GM18861 (cell line): ENCODE results near the gene RIGI.
"Not testable (repeated sequence)": the region's sequence is repeated elsewhere in the genome, so short reads cannot be mapped to it uniquely, and the experiment has no call there.

ENCODE experiments used
- ATAC-seq: cut with Tn5 transposase; IDR thresholded peaks from one replicate; pipeline ENCODE4 v1.9.1; 2021; ENCODE audit not compliant: unreplicated experiment

The RIGI gene

DNA sequence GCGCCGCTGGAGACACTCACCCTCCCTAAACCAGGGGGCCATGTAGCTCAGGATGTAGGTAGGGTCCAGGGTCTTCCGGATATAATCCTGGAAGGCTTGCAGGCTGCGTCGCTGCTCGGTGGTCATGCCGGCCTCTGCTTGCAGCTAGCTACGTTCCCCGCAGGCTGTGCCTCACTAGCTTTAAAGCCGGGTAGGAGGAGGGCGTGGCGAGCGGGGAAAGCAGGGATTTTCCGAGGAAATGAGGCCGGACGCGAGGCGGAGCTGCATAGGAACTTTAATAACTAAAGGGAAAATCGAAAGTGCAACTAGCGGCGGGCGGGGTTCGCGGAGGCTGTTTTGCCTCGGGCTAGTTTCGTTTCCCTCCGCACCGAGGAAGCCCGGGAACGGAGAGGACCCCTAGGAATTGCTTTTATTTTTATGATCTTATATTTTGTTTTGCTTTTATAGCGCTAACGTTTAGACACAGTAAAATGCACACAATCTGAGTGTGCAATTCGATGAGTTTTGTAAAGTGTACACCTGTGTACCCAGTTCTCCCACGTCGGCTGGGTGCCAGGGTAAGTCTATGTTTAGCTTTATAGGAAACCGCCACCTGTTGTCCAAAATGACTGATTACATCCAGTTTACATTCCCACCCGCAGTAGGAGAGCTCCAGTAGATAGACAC is at the start of gene RIGI:
Gene RIGI (minus strand): TSS at position 156 of the 666 bp plus-strand sequence. CDS start 30 bp downstream, at position 126.
- ATAC-seq: peak; percentile 58

DNA sequence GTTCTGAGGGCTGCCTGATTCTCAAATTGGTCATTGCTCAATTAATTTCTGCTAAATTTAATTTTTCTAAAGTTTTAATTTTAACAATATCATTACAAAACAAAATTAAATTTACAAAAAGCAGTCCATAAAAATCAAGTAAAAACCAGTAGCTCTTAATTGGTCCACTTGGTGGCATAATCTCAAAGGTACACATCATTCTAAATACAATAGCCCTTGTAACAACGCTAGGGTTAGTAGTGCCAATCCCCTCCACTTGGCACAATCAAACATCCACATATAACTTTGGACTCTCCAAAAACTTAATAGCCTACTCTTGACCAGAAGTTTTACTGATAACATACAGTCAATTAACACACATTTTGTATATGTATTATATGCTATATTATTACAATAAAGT is 48.9 kb upstream of the RIGI start:
- ATAC-seq: no peak

DNA sequence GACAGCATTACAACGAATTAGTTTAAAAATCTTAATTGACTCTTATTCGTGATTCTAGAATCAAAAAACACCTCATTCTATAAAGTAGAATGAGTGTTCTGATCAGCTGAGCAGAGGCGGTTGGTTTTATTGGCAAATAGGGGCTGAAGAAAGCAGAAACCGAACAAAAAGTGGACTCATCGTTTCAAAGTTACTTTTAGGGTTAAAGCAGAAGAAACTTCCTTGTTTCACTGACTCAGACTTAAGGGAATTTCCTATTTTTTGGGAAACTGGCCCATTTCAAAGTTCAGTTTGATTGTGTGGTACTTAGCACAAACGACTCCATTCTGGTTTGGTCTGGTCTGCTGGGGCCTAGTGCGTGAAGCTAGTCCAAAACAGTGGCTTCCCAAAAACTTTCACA is 47.8 kb upstream of the RIGI start:
- no peak for ATAC-seq

DNA sequence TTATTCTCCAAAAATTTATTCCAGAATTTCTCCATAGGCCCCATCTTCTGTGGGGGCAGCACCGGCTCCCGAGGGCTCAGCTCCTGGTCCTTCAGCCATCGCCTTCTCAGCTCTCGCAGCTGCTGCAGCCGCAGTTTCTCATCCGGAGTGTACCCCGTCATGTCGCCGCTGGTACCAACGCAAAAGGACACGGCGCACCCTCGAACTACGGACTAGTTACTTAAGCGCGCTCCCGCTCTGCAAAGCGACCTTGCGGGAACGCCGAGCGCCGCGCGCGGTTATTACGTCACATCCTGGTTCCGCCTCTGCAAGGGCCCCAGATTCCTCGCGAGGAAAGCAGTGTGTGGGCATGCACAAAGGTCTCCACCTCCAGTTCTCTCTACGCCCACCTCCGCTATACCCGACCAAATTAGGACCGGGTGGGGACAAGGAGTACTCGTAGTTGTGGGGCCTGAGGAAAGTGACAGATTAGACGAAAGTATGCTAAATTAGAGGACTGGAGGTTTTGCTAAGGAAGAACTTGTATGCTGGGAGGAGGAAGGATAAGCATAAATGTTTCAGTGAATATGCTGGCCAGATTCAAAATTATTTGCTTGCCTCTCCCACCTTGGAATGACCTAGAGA is 47.0 kb upstream of the RIGI start, which contains the start of gene NDUFB6:
Gene NDUFB6 (minus strand): TSS at position 260 of the 624 bp plus-strand sequence. CDS start 99 bp downstream, at position 161.
- peak; percentile 86 for ATAC-seq

DNA sequence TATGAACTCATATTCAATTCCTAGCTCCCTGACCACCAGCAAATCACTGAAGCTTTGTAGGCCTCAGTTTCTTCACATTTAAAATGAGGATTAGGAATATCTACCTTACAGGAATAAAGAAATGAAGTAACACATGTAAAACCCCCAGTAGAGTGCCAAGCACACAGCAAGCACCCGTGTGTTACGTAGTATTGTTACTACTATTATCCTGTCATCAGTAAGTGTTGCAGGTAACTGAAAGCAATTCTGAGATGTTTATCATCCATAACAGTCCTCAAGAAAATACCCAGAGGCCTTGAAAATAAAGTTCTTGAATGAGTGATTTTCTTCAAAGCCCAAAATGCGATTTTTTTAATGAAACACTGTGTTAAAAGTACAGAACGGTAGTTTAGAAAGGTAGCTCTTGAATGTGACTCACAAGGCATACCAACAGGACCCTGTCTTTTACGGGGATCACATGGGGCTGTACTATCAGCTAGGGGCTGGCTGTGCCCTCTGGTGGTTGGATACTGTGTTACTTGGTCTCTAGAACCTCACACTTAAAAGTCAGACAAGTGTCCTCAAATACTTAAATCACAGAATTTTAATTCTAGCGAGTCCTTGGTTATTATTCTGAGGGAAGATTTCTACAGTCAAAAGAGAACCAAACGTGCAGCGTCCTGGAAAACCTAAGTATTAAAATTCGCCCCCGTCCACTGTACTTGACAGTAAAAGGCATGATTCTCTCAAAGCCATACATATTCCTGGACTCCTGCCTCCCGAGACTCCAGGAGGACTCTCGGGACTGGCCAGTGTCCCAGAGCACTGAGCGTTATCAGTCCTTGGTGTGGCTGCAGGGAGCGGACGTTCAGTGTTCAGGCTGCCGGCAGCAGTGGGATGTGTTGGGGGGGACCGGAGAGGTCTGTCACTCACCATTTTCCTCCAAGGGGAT is 46.2 kb upstream of the RIGI start:
- ATAC-seq: peak; percentile 84

DNA sequence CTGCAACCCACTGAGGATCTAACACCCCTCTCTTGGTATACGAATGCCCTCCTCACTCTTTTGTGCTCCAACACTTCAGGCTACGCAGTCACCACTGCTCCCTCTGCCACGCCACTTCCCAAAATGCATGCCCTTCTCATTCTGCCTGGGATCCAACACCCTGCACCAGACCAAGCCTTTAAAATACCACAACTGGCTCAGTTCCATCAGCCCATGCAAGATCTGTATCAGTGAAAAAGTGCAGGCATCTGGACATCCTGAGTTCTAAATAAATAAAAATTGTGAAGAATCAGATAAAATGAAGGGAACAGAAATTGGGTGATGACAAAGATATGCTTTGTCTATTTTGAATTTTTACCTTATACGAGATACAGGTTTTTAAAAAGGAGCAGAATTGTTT is 44.3 kb upstream of the RIGI start:
- ATAC-seq: no peak

DNA sequence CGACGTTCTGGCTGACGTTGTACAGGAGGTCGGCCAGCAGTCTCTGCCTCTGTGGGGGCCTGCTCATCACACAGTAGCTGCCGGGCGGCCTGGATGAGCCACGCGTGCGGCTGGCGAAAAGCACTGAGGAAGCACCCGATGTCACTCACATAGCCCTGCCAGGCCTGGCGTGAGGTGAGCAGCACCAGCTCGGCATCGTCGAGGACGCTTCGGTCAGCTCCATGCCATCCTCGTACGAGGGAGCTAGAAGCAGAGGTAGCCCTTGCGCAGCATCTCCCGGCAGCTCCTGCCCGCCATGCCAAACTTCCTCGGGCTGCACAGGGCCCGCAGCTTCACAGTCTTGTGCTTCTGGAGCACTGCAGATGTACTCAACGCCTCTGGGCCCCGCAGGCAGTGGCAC is 40.8 kb upstream of the RIGI start:
- ATAC-seq: no peak

DNA sequence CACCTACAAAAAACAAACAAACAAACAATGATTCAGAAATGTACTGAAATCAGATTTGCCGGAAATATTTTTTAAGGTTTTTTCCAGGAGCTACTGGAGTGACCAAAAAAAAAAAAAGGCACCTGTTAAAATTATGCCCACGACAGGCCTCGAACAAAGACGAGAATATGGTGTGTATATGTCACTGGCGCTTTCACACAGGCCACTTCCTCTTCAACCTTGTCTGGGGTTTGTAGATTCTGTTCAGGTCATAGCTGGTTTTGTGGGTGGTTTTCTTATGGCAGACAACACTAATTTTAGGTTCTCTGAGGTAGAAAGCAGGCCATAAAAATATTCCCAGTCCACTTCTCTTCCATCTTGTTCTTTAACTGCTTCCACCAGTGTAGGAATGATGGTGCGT is 40.0 kb upstream of the RIGI start:
- ATAC-seq: no peak

DNA sequence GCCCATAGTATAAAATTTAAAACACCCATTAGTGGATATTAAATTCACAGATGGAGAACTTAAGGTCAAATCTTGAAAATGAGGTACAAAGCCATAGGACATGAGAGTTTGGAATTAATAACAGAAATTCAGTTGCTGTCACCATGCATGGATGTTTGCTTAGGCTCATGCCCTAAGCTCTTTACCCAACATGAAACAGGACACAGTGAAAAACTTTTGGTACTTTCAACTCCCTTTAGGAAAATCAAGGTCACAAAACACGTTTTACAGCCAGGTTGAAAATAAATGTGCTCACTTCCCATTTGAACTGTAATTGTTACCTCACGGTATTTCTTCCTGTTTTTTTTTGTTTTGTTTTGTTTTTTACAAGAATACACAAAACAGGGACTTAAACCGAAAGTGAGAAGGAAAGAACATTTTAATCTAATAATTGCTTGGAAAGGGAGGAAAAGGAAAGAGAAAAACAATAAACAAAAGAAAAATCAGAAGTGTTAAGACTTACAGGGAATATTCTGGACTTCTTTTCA is 32.5 kb upstream of the RIGI start:
- ATAC-seq: no peak

DNA sequence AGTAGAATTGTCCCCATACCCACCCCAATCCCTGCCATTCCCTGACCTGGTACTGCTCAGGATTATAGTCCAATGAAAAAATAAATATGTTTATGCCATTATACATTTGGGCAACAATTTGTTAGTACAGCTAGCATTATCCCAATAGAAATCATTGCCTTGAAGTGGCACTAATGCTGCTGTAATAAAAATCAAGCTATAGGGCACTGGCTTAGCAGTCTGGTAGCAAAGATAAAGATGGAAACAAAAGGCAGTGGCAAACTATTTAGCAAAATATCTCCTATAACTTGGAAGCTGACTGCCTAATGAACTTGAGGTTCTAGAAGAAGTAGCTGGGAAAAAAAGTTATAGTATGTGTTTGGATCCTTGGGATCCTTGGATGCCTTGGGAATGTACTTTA is 28.6 kb upstream of the RIGI start:
- ATAC-seq: no peak

DNA sequence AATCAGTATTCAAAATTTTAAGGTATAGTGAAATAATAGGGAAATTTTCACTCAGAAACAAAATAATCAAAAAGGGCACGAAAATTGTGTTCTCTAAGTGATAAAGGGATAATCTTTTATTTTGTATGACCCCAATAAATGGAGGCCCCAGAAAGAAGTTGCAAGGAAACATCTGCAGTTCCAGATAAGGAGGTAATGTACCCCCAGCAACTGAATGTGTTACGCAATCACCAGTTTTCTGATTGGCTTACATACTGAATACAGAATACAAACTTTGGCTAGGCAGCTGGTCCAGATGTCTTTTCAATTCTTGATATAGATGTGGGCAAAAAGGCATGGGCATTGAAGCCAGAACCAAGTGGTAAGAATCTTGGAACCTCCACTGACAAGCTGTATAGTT is 28.1 kb upstream of the RIGI start:
- ATAC-seq: no peak

DNA sequence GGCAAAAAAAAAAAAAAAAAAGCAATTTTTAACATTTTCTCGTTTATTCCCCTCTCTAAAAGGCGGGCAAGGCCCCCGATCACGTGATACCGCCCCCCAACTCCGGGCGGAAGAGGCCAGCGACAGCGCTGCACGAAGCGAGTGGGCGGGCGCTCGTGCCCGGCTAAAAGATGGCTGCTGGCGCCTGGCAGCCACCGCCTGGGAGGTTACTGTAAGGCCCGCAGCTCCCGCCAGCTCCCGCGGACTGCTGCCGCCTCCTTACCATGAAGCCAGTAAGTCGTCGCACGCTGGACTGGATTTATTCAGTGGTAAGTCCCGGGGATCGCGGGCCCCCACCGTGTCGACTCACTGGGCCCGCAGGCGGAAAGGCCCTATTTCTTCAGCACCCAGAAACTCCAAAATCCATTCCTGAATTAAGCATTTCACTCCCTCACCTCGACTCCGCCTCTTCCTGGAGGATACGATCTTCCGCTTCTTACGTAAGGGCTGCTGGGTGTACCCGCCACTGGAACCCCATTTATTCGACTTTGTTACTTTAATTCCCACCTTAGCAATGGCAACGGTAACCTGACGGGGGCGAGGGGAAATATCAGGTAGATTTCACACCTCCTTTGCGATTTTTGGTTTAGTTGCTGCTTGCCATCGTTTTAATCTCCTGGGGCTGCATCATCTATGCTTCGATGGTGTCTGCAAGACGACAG is 26.3 kb upstream of the RIGI start, which contains the start of the genes SMIM27 and TOPORS:
Gene SMIM27 (plus strand): TSS at position 156 of the 701 bp plus-strand sequence. CDS start 108 bp downstream, at position 264.
Gene TOPORS (minus strand): TSS at position 415 of the 701 bp plus-strand sequence. CDS start 150 bp downstream, at position 265.
- peak; percentile 68 for ATAC-seq

DNA sequence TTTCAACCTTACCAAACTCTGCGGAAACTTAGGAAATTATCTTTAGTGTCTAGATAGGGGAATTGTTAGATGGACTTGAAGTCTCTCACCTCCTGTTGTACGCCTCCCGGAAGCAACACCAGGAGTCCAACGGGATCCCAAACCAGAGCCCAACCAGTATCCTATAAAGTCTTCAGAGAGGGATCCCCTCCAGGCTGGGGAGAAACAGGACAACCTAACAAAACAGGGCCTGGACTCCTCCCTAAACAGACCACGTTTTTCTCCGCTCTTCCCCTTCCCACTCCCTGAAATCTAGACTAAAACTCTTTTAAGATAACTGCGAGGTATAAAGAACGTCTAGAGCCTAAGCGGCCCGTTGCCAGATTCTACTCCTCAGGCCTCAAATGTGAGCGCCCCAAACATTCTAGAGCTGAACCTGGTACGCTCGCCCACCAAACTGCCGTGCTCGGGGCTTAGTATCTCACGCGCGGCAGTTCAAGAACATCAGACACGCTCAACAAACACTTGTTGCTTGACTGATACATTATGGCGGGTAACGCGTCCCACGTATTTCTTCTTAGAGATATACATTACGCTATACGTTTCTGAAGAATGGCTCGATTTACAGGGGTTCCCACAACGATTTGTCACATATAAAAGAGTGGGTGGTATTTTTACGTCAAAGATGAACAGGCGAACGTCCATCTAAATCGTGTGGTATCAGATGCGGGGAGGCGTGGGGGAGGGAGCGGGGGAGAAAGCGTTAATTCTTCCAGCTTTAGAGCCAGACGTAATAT is 25.5 kb upstream of the RIGI start:
- ATAC-seq: peak; percentile 3

DNA sequence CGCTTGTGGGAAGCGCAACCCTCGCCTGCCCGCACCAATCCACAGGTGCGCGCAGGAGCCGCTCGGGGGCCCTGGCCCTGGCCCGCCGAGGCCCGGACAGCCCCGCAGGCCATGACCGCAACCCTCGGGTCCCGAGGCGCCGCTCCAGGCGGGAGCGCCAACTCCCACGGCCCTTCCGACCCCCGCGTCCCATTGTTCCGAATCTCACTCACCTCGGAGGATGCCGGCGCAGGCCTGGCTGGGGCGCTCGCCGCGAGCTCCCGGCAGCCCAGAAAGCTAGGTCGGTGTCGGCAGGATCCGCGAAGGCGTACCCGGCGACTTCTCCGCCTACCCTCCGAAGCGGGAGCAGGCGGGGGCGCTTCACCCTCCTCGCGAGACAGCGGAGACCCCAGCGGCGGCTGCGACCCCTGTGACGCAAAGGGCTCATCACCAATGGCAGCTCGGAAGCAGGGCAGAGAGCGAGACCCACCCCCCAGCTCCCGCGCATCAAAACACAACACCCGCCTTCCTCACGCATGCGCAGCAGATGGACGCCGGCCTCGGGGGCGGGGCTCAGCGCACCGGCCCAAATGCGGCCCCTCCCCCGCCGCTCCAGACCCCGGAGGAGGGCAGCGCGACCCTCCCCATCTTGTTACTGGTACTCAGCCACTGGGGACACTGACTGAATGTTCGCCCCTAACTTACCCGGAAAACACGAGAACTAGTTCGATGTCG is 24.7 kb upstream of the RIGI start:
- peak; percentile 58 for ATAC-seq

DNA sequence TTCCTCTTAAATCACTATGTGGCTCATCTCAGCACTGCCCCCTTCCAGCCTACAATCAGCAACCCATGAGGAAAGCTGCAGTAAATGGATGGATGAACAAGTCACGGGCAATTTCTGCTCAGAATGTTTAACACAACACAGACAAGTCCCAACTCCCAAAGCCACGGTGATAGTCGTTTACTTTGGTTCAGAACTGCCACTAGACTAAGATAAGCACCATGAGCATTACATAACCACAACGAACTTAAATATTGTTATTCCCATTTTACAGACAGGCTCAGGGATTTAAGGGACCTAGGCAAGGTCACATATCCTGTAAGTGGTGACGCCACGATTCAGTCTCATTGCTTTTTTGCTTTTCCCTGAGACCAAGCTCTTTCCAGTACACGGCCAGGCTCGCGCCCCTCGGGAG is 24.2 kb upstream of the RIGI start:
- no peak for ATAC-seq

DNA sequence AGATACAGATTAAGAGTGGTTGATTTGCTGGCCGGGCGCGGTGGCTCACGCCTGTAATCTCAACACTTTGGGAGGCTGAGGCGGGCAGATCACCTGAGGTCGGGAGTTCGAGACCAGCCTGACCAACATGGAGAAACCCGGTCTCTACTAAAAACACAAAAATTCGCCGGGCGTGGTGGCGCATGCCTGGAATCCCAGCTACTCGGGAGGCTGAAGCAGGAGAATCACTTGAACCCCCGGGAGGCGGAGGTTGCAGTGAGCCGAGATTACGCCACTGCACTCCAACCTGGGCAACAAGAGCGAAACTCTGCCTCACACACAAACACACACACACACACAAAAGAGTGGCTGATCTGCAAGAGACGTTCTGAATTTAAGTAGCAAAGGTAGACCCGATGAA is 22.2 kb upstream of the RIGI start:
- ATAC-seq: not testable (repeated sequence)

DNA sequence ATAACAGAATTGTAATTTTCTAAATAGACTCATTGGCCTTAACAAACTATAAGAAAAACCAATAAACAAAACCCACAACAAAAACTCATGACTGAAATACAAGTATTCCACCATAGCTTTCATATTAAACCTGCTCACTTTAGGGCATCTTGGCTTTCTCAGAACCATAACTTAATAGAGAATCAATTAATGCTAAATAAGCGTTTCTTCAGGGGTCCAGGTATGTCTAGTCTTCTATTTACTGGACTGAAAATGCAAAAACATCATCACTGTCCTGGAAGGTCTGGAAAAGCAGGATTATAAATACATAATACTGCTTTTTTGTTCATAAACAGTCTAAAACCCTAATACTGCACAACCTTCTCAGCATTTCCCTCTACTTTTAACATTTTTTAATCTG is 19.9 kb upstream of the RIGI start:
- no peak for ATAC-seq

DNA sequence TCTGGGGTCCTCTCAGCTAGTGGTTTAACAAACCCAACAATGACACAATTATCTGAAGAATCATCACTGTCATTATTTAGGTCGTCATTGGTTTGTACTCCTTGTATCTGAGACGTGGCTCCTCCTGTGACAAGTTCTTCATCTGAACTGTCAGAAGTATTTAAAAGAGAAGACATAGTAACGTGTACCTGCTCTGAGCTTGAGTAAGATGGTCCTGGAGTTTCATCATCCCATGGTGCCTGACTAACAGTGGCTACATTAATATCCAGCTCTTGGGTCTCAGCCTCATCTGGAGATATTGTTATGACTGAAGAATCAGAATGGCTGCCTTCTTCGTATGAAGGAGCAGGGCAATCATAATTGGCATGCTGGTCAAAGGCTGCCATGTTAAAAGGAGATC is 17.1 kb upstream of the RIGI start:
- ATAC-seq: no peak

DNA sequence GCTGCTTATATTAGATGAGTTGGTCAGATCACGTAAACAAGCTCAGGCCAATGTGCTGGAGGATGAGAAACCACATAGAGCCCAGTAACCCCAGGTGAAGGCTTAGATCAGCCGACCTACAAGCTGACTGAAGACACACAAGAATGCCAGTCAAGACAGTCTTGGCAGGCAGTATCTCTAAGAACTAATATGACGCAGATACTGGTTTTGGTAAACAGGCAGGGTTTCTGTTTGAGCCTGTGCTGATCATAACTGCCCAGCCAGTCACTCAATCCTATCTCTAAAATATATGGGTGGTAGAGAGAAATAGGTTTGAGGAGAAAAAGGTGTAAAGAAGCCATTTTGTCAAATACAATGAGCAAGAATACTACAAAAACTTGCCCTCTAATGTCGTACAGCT is 7.8 kb upstream of the RIGI start:
- ATAC-seq: no peak
